ENCODE measurements around the gene PPFIA1.

Gene PPFIA1

GRCh38 chr11:70432065-70432464 lies 161.6 kb downstream of the PPFIA1 start:
- DNase-seq (ENCODE audit: low read depth), result no peak

- DNase-seq (ENCODE audit: low read depth), result no peak
Observed at GRCh38 chr11:70432580-70432979, 162.1 kb downstream of the PPFIA1 start.

- no peak for DNase-seq (ENCODE audit: low read depth)
Observed at GRCh38 chr11:70433038-70433437, 162.5 kb downstream of the PPFIA1 start.

- no peak for DNase-seq (ENCODE audit: low read depth)
Observed at GRCh38 chr11:70433526-70433925, 163.0 kb downstream of the PPFIA1 start.

Measured in stimulated activated CD8-positive, alpha-beta memory T cell treated with anti-CD3 and anti-CD28 coated beads, Interleukin-15, amount 100 ng/mL, for 1 hour (primary cell).